K562 (cell line): ENCODE results near the gene AQP1. TPM values are rescaled to one million over a fixed set of nuclear protein-coding genes. Genes with fewer than 3 reads are reported as not detected.

Experiments used
- ATAC-seq: fragments of 200-7000 bp; cut with Tn5 transposase; 3 replicates; pipeline ENCODE4 v1.9.1; 2020; ENCODE audit warnings: moderate library complexity
- BruUV-seq: library from RNA; stranded (reverse); fragments of 400-500 nt; replicated peaks from 2 replicates; lab custom pipeline; 2021; lab: Mats Ljungman, UMichigan
- CTCF ChIA-PET: fragments of 300-600 bp; formaldehyde crosslinking; extraction: SDS; loops from one replicate; lab custom pipeline; 2021; ENCODE audit warnings: low intra/inter-chr PET ratio; lab: Yijun Ruan, JAX
- POLR2A ChIA-PET: fragments of 300-600, 350-650 bp; sonication (Branson Sonifier 250); formaldehyde crosslinking; extraction: SDS; loops from one replicate; lab custom pipeline; 2021; ENCODE audit warnings: antibody characterized with exemption, inconsistent platforms; lab: Yijun Ruan, JAX
- DNase-seq, 4 experiments: peaks; one replicate each; pipeline versions ENCODE4 v3.0.0 to v3.0.0-alpha.2; 2011 to 2018; ENCODE audit warnings: low spot score in 3 of 4, mixed read lengths in 3 of 4; ENCODE audit errors: extremely low read depth in 1 of 4
- FAIRE-seq: peaks from 2 replicates; lab custom pipeline; 2011; peaks lifted over from hg19 to GRCh38; lab: Jason Lieb, UNC
- H2AFZ ChIP-seq: 2 replicates; pipeline ENCODE4 v1.6.0; 2011; ENCODE audit warnings: low read depth, low read length, control low read depth, inconsistent platforms
- H3K27ac ChIP-seq: fragments of 200-600 bp; 3 replicates; pipeline ENCODE4 v1.8.0; 2011; ENCODE audit warnings: low read depth, mild to moderate bottlenecking, control low read depth, inconsistent platforms, low read length, moderate library complexity, mixed read lengths; ENCODE audit errors: extremely low read depth
- H3K27me3 ChIP-seq, 2 experiments: fragments of 300-600 bp in 1 of 2; 2 replicates in 1 of 2; 3 replicates in 1 of 2; pipeline versions ENCODE4 v1.6.0 to v1.8.0; 2011; ENCODE audit warnings: inconsistent platforms in 2 of 2, low read length in 2 of 2, mild to moderate bottlenecking in 1 of 2, mixed read lengths in 1 of 2, moderate library complexity in 1 of 2; ENCODE audit not compliant: control insufficient read depth in 2 of 2, insufficient read depth in 2 of 2
- H3K36me3 ChIP-seq: fragments of 300-600 bp; 3 replicates; pipeline ENCODE4 v1.8.0; 2011; ENCODE audit warnings: mild to moderate bottlenecking, low read length, inconsistent platforms; ENCODE audit not compliant: control insufficient read depth, insufficient read depth
- H3K4me1 ChIP-seq, 2 experiments: fragments of 200-600 bp in 1 of 2; replicated peaks in 1 of 2; 2 replicates in 1 of 2; 3 replicates in 1 of 2; pipeline versions ENCODE4 v1.5.1 to v1.8.0; 2011; ENCODE audit warnings: inconsistent platforms in 2 of 2, low read length in 2 of 2, mild to moderate bottlenecking in 1 of 2, mixed read lengths in 1 of 2, moderate library complexity in 1 of 2; ENCODE audit not compliant: control insufficient read depth in 2 of 2, insufficient read depth in 2 of 2
- H3K4me2 ChIP-seq: 2 replicates; pipeline ENCODE4 v1.6.1; 2011; ENCODE audit warnings: low read length, control low read depth, inconsistent platforms, mixed read lengths; ENCODE audit not compliant: insufficient read depth
- H3K4me3 ChIP-seq: fragments of 200-600 bp; sonication (generic), shearing (Covaris generic); 2 replicates; pipeline ENCODE4 v1.5.1; 2016; ENCODE audit warnings: control low read depth, inconsistent platforms
- H3K79me2 ChIP-seq: fragments of 200-600 bp; 3 replicates; pipeline ENCODE4 v1.8.0; 2011; ENCODE audit warnings: low read length, inconsistent platforms; ENCODE audit not compliant: control insufficient read depth, insufficient read depth
- H3K9ac ChIP-seq, 2 experiments: 2 replicates each; pipeline versions ENCODE4 v1.6.0 to v1.6.1; 2011; ENCODE audit warnings: low read depth in 2 of 2, low read length in 2 of 2, control low read depth in 1 of 2, inconsistent platforms in 1 of 2, mild to moderate bottlenecking in 1 of 2, mixed read lengths in 1 of 2; ENCODE audit not compliant: insufficient read depth in 1 of 2
- H3K9me1 ChIP-seq: one replicate; pipeline ENCODE4 v1.6.0; 2011; ENCODE audit warnings: inconsistent platforms, mild to moderate bottlenecking, low read length, moderate library complexity; ENCODE audit not compliant: control insufficient read depth, insufficient read depth
- H3K9me3 ChIP-seq: replicated peaks from 2 replicates; pipeline ENCODE4 v1.5.1; 2011; ENCODE audit warnings: low read depth, low read length, inconsistent platforms; ENCODE audit not compliant: control insufficient read depth, insufficient read depth
- H4K20me1 ChIP-seq: replicated peaks from 2 replicates; pipeline ENCODE4 v1.6.1; 2011; ENCODE audit warnings: low read length, inconsistent platforms, mixed read lengths; ENCODE audit not compliant: control insufficient read depth, insufficient read depth
- ARID2 ChIP-seq: fragments of 450-650 bp; IDR thresholded peaks from 2 replicates; pipeline ENCODE4 v1.6.1; 2017; ENCODE audit warnings: antibody characterized with exemption, mild to moderate bottlenecking
- BRF2 ChIP-seq: IDR thresholded peaks from 3 replicates; pipeline ENCODE4 v1.6.1; 2011; ENCODE audit warnings: borderline replicate concordance, mild to moderate bottlenecking; ENCODE audit not compliant: insufficient read length, insufficient read depth
- DACH1 ChIP-seq: fragments of 450-650 bp; IDR thresholded peaks from 2 replicates; pipeline ENCODE4 v1.6.1; 2018; ENCODE audit not compliant: partially characterized antibody
- KAT8 ChIP-seq: fragments of 450-650 bp; IDR thresholded peaks from 2 replicates; pipeline ENCODE4 v1.6.1; 2016; ENCODE audit warnings: low read depth, mild to moderate bottlenecking
- MXD1 ChIP-seq: fragments of 250-450 bp; sonication (Bioruptor Pico); IDR thresholded peaks from 2 replicates; pipeline ENCODE4 v1.8.0; 2021; ENCODE audit warnings: borderline replicate concordance, mild to moderate bottlenecking, moderate library complexity; ENCODE audit not compliant: poor library complexity, severe bottlenecking
- PATZ1 ChIP-seq: fragments of 250-450 bp; sonication (Bioruptor Pico); IDR thresholded peaks from 2 replicates; pipeline ENCODE4 v1.5.0; 2020; ENCODE audit warnings: mild to moderate bottlenecking, borderline replicate concordance
- RBM17 ChIP-seq: fragments of 200-400 bp; formaldehyde crosslinking; IDR thresholded peaks from 2 replicates; pipeline ENCODE4 v1.6.1; 2017; ENCODE audit warnings: low read depth, mild to moderate bottlenecking, low read length, borderline replicate concordance
- YBX1 ChIP-seq: fragments of 450-650 bp; IDR thresholded peaks from 2 replicates; pipeline ENCODE4 v1.7.1; 2016; ENCODE audit warnings: mild to moderate bottlenecking
- ZBTB9 ChIP-seq: fragments of 450-650 bp; formaldehyde crosslinking; IDR thresholded peaks from 2 replicates; pipeline ENCODE4 v1.4.0; 2020; ENCODE audit warnings: mild to moderate bottlenecking, moderate library complexity
- ZHX1 ChIP-seq: fragments of 150-350 bp; conservative IDR thresholded peaks from 2 replicates; pipeline ENCODE4 v1.6.1; 2014; ENCODE audit warnings: low read length
- ZNF124 ChIP-seq: sonication (generic); formaldehyde crosslinking; IDR thresholded peaks from 2 replicates; pipeline ENCODE4 v1.8.1; 2022; ENCODE audit warnings: missing genetic modification reagents
- ZNF224 ChIP-seq: sonication (generic); formaldehyde crosslinking; IDR thresholded peaks from 2 replicates; pipeline ENCODE4 v1.8.0; 2022; ENCODE audit warnings: mild to moderate bottlenecking, missing genetic modification reagents
- ZNF253 ChIP-seq: fragments of 250-450 bp; sonication (Bioruptor Pico); conservative IDR thresholded peaks from 2 replicates; pipeline ENCODE4 v1.6.1; 2021; ENCODE audit warnings: mild to moderate bottlenecking
- ZNF274 ChIP-seq: IDR thresholded peaks from 2 replicates; pipeline ENCODE4 v1.6.1; 2011; ENCODE audit warnings: low read depth, mild to moderate bottlenecking, low read length, moderate library complexity, borderline replicate concordance
- WGBS: fragments of 100-300 bp; shearing (Covaris generic); methylation state at CpG from one replicate; pipeline ENCODE4 v1.1.6; 2016; ENCODE audit warnings: low coverage, mixed read lengths; ENCODE audit not compliant: insufficient coverage; ENCODE audit errors: missing lambda C conversion rate; 5-methylcytosine and 5-hydroxymethylcytosine counted together
- in situ Hi-C: fragments of 300-500 bp; cut with MboI; formaldehyde crosslinking; loops from 4 replicates; pipeline ENCODE4 v1.15.0; 2018; ENCODE audit warnings: inconsistent platforms, mixed read lengths
- intact Hi-C: fragments of 100-400 bp; cut with micrococcal nuclease; formaldehyde crosslinking; loops from 2 replicates; pipeline ENCODE4 v1.14.2; 2022
- polyA plus RNA-seq, 8 experiments: library from polyadenylated mRNA; depleted of rRNA in 4 of 8; stranded (reverse) in 5 of 8; unstranded in 3 of 8; fragments of >200 nt; fragmentation: Nextera tagmentation in 2 of 8; fragmentation: Illumina TruSeq in 1 of 8; extraction: Ambion mirVana in 2 of 8; extraction: Trizol in 1 of 8; gene quantifications; 2 replicates each; pipeline versions ENCODE4 v1.2.1 to v1.2.3, GENCODE V29; 2011 to 2014; ENCODE audit warnings: inconsistent platforms in 1 of 8, missing spikeins in 1 of 8
- total RNA-seq, 7 experiments: library from RNA; depleted of rRNA in 6 of 7; stranded (reverse); fragments of >200 nt in 6 of 7; fragmentation: Illumina TruSeq in 2 of 7; extraction: Trizol in 2 of 7; gene quantifications; 2 replicates each; pipeline versions ENCODE4 v1.2.1 to v1.2.3, GENCODE V29; 2011 to 2021; ENCODE audit warnings: low replicate concordance in 1 of 7

Gene AQP1
- total and polyA plus RNA-seq, 9 of the 15 experiments (the other 6 are each of a cell fraction or from before 2014, with no cell fraction given) = 0.18 to 12.6 (median 4.1) TPM

- CTCF ChIA-PET = no interaction called here
- Histone ChIP-seq H3K9me1 (no peaks in the 10 kb centered on the region), H3K4me1 (peaks cover 16 to 83% of the 10 kb centered on the region in 2 experiments; a peak in 4 of 5 replicates), H3K27ac (no peak overlapping the region), H2AFZ (no peak overlapping the region), H3K79me2 (no peaks in the 10 kb centered on the region), H3K4me3 (no peak overlapping the region), H3K4me2 (no peak overlapping the region), H3K9me3 (no peaks in the 10 kb centered on the region), H3K9ac (peak overlapping the region in 1 of 2 experiments; percentile 75; a peak in 2 of 4 replicates), H4K20me1 (no peaks in the 10 kb centered on the region; the same call in 1 of the 2 replicates), H3K36me3 (no peaks in the 10 kb centered on the region), H3K27me3 (no peaks in the 10 kb centered on the region)
- DNase-seq (no peak), ATAC-seq (no peak), FAIRE-seq (no peak)
- 63% methylated on average over 9 of the region's 11 CpGs for WGBS
- intact Hi-C loops (no loop called here), in situ Hi-C loops (no loop called here)
- BruUV-seq = no TSS peak
- POLR2A ChIA-PET = interaction anchor here (0.7 kb wide), 1 partner anchor 1701 kb away, joined by 3 read pairs; no protein-coding TSS in a partner anchor
- no peak for TF ChIP-seq YBX1
- TF ChIP-seq PATZ1 (CRISPR knock-in tag) = no peak
- no peak for TF ChIP-seq ARID2
- TF ChIP-seq ZNF253 (CRISPR knock-in tag) = no peak
- TF ChIP-seq KAT8 = no peak
- no peak for TF ChIP-seq MXD1
- TF ChIP-seq DACH1 = no peak
- no peak for TF ChIP-seq ZHX1
- no peak for TF ChIP-seq ZNF124 (CRISPR knock-in tag)
- no peak for TF ChIP-seq ZNF224
- no peak for TF ChIP-seq ZBTB9 (CRISPR knock-in tag)
- no peak for TF ChIP-seq BRF2
- no peak for TF ChIP-seq ZNF274
- no peak for TF ChIP-seq RBM17
Measured at GRCh38 chr7:30906515-30907240, 5.0 kb upstream of the AQP1 start.
